HCEC 1CT (cell line): ENCODE measurements around the gene CNGA4.
"Not testable (repeated sequence)": the region's sequence is repeated elsewhere in the genome, so short reads cannot be mapped to it uniquely, and the experiment has no call there.

Source experiments
- DNase-seq: peaks from one replicate; pipeline ENCODE4 v3.0.0-alpha.2; 2017

CNGA4 gene

DNA sequence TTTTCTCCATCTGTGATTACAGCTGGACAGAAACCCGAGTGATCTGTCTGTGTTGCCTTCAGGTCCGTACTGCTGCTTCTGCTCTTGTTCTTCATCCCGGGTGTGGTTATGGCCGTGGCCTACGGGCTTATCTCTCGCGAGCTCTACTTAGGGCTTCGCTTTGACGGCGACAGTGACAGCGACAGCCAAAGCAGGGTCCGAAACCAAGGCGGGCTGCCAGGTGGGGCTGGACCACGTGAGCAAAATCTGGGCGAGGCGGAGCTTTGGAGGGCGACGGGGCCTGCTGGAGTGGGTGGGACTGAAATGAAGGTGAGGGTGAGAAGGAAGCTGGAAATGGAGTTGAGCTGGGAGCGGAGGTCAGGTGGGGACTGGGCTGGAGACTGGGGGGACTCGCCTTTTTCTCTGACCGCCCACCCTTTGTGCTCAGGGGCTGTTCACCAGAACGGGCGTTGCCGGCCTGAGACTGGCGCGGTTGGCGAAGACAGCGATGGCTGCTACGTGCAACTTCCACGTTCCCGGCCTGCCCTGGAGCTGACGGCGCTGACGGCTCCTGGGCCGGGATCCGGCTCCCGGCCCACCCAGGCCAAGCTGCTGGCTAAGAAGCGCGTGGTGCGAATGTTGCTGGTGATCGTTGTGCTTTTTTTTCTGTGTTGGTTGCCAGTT, 31.8 kb downstream of the CNGA4 start:
- DNase-seq, result no peak

DNA sequence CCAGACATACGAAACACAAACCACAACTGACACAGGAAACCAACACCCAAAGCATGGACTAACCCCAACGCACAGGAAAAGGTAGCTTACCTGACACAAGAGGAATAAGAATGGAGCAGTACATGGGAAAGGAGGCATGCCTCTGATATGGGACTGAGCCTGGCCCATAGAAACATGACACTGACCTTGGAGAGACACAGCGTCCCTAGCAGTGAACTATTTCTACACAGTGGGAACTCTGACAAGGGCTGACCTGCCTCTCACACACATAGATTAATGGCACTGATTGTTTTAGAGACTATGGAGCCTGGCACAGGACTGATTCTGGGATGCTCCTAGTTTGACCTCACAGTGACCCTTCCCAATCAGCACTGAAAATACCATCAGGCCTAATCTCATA, 32.7 kb downstream of the CNGA4 start:
- no peak for DNase-seq

DNA sequence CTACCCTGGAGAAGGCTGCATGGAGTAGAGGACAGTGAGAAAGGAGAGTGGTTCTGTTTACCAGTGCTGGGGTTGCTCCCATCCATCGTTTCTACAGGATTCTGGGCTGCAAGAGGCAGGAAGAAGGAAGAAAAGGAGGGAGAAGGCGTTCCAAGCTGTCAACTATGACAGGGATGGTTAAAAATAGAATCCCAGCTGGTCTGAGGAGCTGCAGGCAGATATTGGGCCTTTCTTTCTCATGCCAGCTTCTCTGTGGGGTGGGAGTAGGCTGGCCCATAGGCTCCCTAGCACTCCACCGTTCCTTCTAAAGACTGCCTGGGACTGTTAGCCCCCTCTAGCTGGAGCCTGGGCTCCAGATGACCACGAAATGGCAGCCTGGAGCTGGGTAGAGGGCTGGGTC, 34.3 kb downstream of the CNGA4 start:
- no peak for DNase-seq

DNA sequence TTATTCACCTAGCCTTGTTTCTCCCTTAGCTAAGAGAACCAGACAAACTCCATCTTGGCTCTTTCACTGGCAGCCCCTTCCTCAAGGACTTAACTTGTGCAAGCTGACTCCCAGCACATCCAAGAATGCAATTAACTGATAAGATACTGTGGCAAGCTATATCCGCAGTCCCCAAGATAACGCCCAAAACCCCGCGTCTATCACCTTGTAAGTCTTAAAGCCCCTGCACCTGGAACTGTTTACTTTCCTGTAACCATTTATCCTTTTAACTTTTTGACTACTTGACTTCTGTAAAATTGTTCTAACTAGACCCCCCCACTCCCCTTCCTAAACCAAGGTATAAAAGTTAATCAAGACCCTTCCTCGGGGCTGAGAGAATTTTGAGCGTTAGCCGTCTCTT, 41.9 kb downstream of the CNGA4 start:
- not testable (repeated sequence) for DNase-seq

DNA sequence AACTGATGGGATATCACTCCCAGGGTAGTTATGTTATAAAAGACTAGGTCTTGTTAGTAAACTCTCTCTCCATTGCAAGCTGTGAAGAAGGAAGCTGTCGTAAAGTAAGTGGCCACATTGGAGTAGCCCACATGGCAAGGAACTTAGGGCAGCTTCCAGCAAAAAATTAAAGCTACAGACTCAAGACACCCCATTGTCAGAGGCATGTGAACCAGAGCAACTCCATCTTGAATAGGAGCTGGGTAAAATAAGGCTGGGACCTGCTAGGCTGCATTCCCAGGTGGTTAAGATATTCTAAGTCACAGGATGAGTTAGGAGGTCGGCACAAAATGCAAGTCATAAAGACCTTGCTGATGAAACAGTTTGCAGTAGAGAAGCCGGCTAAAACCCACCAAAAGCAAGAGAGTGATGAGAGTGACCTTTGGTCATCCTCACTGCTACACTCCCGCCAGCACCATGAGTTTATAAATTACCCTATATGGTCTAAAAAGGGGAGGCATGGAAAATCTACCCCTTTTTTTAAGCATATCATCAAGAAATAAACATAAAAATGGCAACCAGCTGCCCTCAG, 44.6 kb downstream of the CNGA4 start:
- no peak for DNase-seq

DNA sequence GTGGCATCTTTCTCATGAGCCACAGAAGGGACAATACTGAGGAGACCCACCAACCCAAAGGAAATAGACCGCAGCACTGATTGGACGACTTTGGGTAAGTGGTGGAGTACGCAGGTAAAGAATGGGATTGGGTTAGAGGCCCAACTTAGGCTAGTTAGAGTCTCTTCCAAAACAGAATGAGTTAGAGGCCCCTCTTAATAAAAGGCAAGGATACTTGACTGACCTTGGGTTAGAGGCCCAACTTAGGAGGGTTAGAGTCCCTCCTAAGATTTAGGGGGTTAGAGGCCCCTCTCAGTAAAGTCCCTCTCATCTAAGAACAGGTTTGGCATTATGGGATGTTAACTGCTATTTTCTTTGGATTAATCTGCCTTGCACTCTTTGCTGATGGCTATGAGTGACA, 45.4 kb downstream of the CNGA4 start:
- no peak for DNase-seq

DNA sequence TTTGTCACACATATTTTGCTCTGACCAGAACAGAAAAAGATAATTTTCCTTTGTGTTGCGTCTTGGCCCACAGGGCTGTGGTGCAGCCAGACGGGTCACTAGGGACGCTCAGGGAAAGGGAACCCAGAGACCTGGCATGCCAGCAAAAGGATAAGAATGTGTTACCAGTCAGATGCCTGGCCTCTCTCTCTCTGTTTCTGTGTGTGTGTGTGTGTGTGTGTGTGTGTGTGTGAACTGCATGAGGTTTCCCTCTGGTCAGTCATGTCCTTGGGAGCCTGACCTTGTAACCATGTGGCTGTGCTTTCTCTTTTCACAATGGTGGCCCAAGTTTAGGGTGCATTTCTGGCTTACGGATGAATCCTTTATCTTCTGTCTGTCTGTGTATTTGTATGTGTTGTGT, 46.1 kb downstream of the CNGA4 start:
- no peak for DNase-seq
